OCI-LY1 (cell line): ENCODE results near the gene GSTO1.

ENCODE experiments used
- H2AFZ ChIP-seq: fragments of 200-600 bp; sonication (generic), shearing (Covaris generic); 2 replicates; pipeline ENCODE4 v1.6.0; 2014; ENCODE audit warnings: antibody characterized with exemption, mild to moderate bottlenecking, low read length
- H3F3A ChIP-seq: fragments of 200-600 bp; sonication (generic), shearing (Covaris generic); 2 replicates; pipeline ENCODE4 v1.6.0; 2014; ENCODE audit warnings: mild to moderate bottlenecking, antibody characterized with exemption, low read length, moderate library complexity; ENCODE audit not compliant: insufficient read depth
- H3K27ac ChIP-seq: fragments of 200-600 bp; sonication (generic); 2 replicates; pipeline ENCODE4 v1.5.1; 2014; ENCODE audit warnings: low read length, mixed run types, mild to moderate bottlenecking, low read depth; ENCODE audit not compliant: poor library complexity, severe bottlenecking
- H3K27me3 ChIP-seq: fragments of 200-600 bp; sonication (generic); 2 replicates; pipeline ENCODE4 v1.6.0; 2014; ENCODE audit warnings: antibody characterized with exemption, mild to moderate bottlenecking, low read length, moderate library complexity; ENCODE audit not compliant: insufficient read depth
- H3K36me3 ChIP-seq: fragments of 200-600 bp; sonication (generic); 2 replicates; pipeline ENCODE4 v1.6.1; 2014; ENCODE audit warnings: mild to moderate bottlenecking, antibody characterized with exemption, low read length, moderate library complexity, mixed read lengths; ENCODE audit not compliant: insufficient read depth
- H3K4me1 ChIP-seq: fragments of 200-600 bp; sonication (generic); 2 replicates; pipeline ENCODE4 v1.5.1; 2014; ENCODE audit warnings: mild to moderate bottlenecking, low read length, moderate library complexity; ENCODE audit not compliant: insufficient read depth, severe bottlenecking
- H3K4me2 ChIP-seq: fragments of 200-600 bp; sonication (generic), shearing (Covaris generic); 2 replicates; pipeline ENCODE4 v1.6.1; 2014; ENCODE audit warnings: low read length
- H3K4me3 ChIP-seq: fragments of 200-600 bp; sonication (generic); 2 replicates; pipeline ENCODE4 v1.5.1; 2014; ENCODE audit warnings: low read length, low read depth, mild to moderate bottlenecking, mixed read lengths; ENCODE audit not compliant: poor library complexity, severe bottlenecking
- H3K79me2 ChIP-seq: fragments of 200-600 bp; shearing (Covaris generic); 2 replicates; pipeline ENCODE4 v1.6.1; 2016; ENCODE audit warnings: mixed run types, low read length, mixed read lengths; ENCODE audit not compliant: insufficient read depth
- H3K9ac ChIP-seq: fragments of 200-600 bp; sonication (generic), shearing (Covaris generic); 2 replicates; pipeline ENCODE4 v1.6.1; 2014; ENCODE audit warnings: mild to moderate bottlenecking, low read length, mixed read lengths
- H3K9me2 ChIP-seq: fragments of 200-600 bp; sonication (generic), shearing (Covaris generic); 2 replicates; pipeline ENCODE4 v1.6.1; 2014; ENCODE audit warnings: low read depth, mild to moderate bottlenecking, low read length, mixed read lengths
- H3K9me3 ChIP-seq: fragments of 200-600 bp; shearing (Covaris generic); 2 replicates; pipeline ENCODE4 v1.6.1; 2014; ENCODE audit warnings: low read length, mixed read lengths
- H4K20me1 ChIP-seq: fragments of 200-600 bp; sonication (generic), shearing (Covaris generic); 2 replicates; pipeline ENCODE4 v1.6.0; 2016; ENCODE audit warnings: mild to moderate bottlenecking, low read length; ENCODE audit not compliant: insufficient read depth
- CTCF ChIP-seq: fragments of 200-600 bp; sonication (generic), shearing (Covaris generic); IDR thresholded peaks from 2 replicates; pipeline ENCODE4 v1.5.1; 2017; ENCODE audit warnings: mild to moderate bottlenecking, antibody characterized with exemption, low read length, moderate library complexity, mixed read lengths
- EZH2 ChIP-seq: fragments of 200-600 bp; sonication (generic), shearing (Covaris generic); IDR thresholded peaks from 2 replicates; pipeline ENCODE4 v1.8.0; 2017; ENCODE audit warnings: borderline replicate concordance, mixed run types, mild to moderate bottlenecking, antibody characterized with exemption, low read length, moderate library complexity, mixed read lengths

Gene GSTO1

GRCh38 chr10:104216631-104217030 is 38.1 kb upstream of the GSTO1 start:
- Histone ChIP-seq H3K4me2 (no peak overlapping the region), H3K9me2 (no peaks in the 10 kb centered on the region), H4K20me1 (no peaks in the 10 kb centered on the region), H3K9me3 (no peaks in the 10 kb centered on the region), H3K4me3 (no peak overlapping the region), H3K9ac (no peak overlapping the region), H3K4me1 (no peaks in the 10 kb centered on the region), H3K79me2 (no peaks in the 10 kb centered on the region), H2AFZ (no peak overlapping the region), H3K27me3 (peaks cover 9% of the 10 kb centered on the region; the same call in 1 of the 2 replicates), H3K36me3 (no peaks in the 10 kb centered on the region), H3F3A (no peaks in the 10 kb centered on the region; the same call in 1 of the 2 replicates), H3K27ac (no peak overlapping the region)
- no peak for TF ChIP-seq EZH2
- no peak for TF ChIP-seq CTCF

GRCh38 chr10:104218751-104219150 is 35.9 kb upstream of the GSTO1 start:
- H3K79me2 ChIP-seq = no peaks in the 10 kb centered on the region
- no peak overlapping the region for H3K27ac ChIP-seq
- no peak overlapping the region for H3K4me3 ChIP-seq
- no peak overlapping the region for H3K4me2 ChIP-seq
- H2AFZ ChIP-seq = no peak overlapping the region
- H4K20me1 ChIP-seq = no peaks in the 10 kb centered on the region
- no peak overlapping the region for H3K9ac ChIP-seq
- no peaks in the 10 kb centered on the region; the same call in 1 of the 2 replicates for H3F3A ChIP-seq
- H3K27me3 ChIP-seq = peaks cover 9% of the 10 kb centered on the region; the same call in 1 of the 2 replicates
- H3K4me1 ChIP-seq = no peaks in the 10 kb centered on the region
- no peaks in the 10 kb centered on the region for H3K9me3 ChIP-seq
- TF ChIP-seq EZH2 = no peak
- TF ChIP-seq CTCF = no peak
- H3K9me2 ChIP-seq = no peaks in the 10 kb centered on the region
- no peaks in the 10 kb centered on the region for H3K36me3 ChIP-seq

- no peaks in the 10 kb centered on the region for H3F3A ChIP-seq
- H3K79me2 ChIP-seq = no peaks in the 10 kb centered on the region
- no peaks in the 10 kb centered on the region for H3K36me3 ChIP-seq
- H3K4me3 ChIP-seq = no peak overlapping the region
- no peaks in the 10 kb centered on the region for H3K4me1 ChIP-seq
- no peak overlapping the region for H3K4me2 ChIP-seq
- H3K9ac ChIP-seq = no peak overlapping the region
- TF ChIP-seq EZH2 (no peak), CTCF (no peak)
- no peak overlapping the region for H2AFZ ChIP-seq
- H3K9me2 ChIP-seq = no peaks in the 10 kb centered on the region
- H4K20me1 ChIP-seq = no peaks in the 10 kb centered on the region
- H3K27me3 ChIP-seq = peaks cover 5% of the 10 kb centered on the region; the same call in 1 of the 2 replicates
- H3K27ac ChIP-seq = no peak overlapping the region
- no peaks in the 10 kb centered on the region for H3K9me3 ChIP-seq
Observed at GRCh38 chr10:104220522-104220921, 34.2 kb upstream of the GSTO1 start.
